H1 (cell line): ENCODE results near the gene CCDC7. TPM values are rescaled to one million over a fixed set of nuclear protein-coding genes. Genes with fewer than 3 reads are reported as not detected.
"Not testable (repeated sequence)": the region's sequence is repeated elsewhere in the genome, so short reads cannot be mapped to it uniquely, and the experiment has no call there.

Experiments used
- CTCF ChIA-PET: fragments of 300-600 bp; sonication (Branson Sonifier 250); formaldehyde crosslinking; loops from one replicate; lab custom pipeline; 2021; ENCODE audit not compliant: partially characterized antibody; lab: Charles Lee
- POLR2A ChIA-PET: fragments of 300-600 bp; sonication (Branson Sonifier 250); formaldehyde crosslinking; loops from one replicate; lab custom pipeline; 2021; ENCODE audit warnings: inconsistent platforms; ENCODE audit not compliant: partially characterized antibody; lab: Charles Lee
- DNase-seq, 2 experiments: peaks; one replicate each; pipeline versions ENCODE4 v3.0.0 to v3.0.0-alpha.2; 2010 to 2022; ENCODE audit warnings: low spot score in 2 of 2, low read depth in 1 of 2, mixed read lengths in 1 of 2
- FAIRE-seq: peaks from 2 replicates; lab custom pipeline; 2011; peaks lifted over from hg19 to GRCh38; lab: Jason Lieb, UNC
- H2AFZ ChIP-seq: 2 replicates; pipeline ENCODE4 v1.8.1; 2012; ENCODE audit warnings: low read length, inconsistent platforms
- H2AK5ac ChIP-seq: 2 replicates; pipeline ENCODE4 v1.6.1; 2013; ENCODE audit warnings: low read depth, low read length
- H2BK120ac ChIP-seq: replicated peaks from 2 replicates; pipeline ENCODE3; 2013; ENCODE audit warnings: low read depth, low read length, inconsistent platforms
- H2BK12ac ChIP-seq: 2 replicates; pipeline ENCODE4 v1.6.1; 2013; ENCODE audit warnings: low read depth, low read length
- H2BK15ac ChIP-seq: 2 replicates; pipeline ENCODE4 v1.6.1; 2013; ENCODE audit warnings: low read length
- H2BK20ac ChIP-seq: 2 replicates; pipeline ENCODE4 v1.6.1; 2013; ENCODE audit warnings: low read length
- H2BK5ac ChIP-seq: 2 replicates; pipeline ENCODE4 v1.6.1; 2013; ENCODE audit warnings: low read depth, low read length
- H3K14ac ChIP-seq: 2 replicates; pipeline ENCODE4 v1.6.1; 2013; ENCODE audit warnings: inconsistent platforms; ENCODE audit not compliant: insufficient read length
- H3K18ac ChIP-seq: 2 replicates; pipeline ENCODE4 v1.6.1; 2013; ENCODE audit warnings: low read length; ENCODE audit errors: extremely low read depth
- H3K23ac ChIP-seq: 2 replicates; pipeline ENCODE4 v1.6.1; 2013; ENCODE audit warnings: inconsistent platforms; ENCODE audit not compliant: insufficient read length
- H3K23me2 ChIP-seq: 2 replicates; pipeline ENCODE4 v1.6.1; 2013; ENCODE audit warnings: low read depth, low read length
- H3K27ac ChIP-seq: 2 replicates; pipeline ENCODE4 v1.6.1; 2011; ENCODE audit warnings: low read depth, low read length, inconsistent platforms
- H3K27me3 ChIP-seq, 4 experiments: replicated peaks in 1 of 4; 1 replicate in 1 of 4; 2 replicates in 3 of 4; pipeline versions ENCODE4 v1.6.1 to v1.8.1; 2011 to 2013; ENCODE audit warnings: low read length in 3 of 4, mild to moderate bottlenecking in 3 of 4, inconsistent platforms in 2 of 4, mixed read lengths in 2 of 4, moderate library complexity in 1 of 4; ENCODE audit not compliant: control insufficient read depth in 3 of 4, insufficient read depth in 3 of 4; ENCODE audit errors: extremely low read depth in 1 of 4
- H3K36me3 ChIP-seq, 4 experiments: 2 replicates each; pipeline versions ENCODE4 v1.6.1 to v1.8.1; 2011 to 2013; ENCODE audit warnings: mild to moderate bottlenecking in 4 of 4, low read length in 3 of 4, moderate library complexity in 2 of 4, control low read depth in 1 of 4, inconsistent platforms in 1 of 4; ENCODE audit not compliant: insufficient read depth in 4 of 4, control insufficient read depth in 2 of 4
- H3K4ac ChIP-seq: replicated peaks from 2 replicates; pipeline ENCODE3; 2013; ENCODE audit warnings: low read length, low read depth, mixed read lengths, inconsistent platforms; ENCODE audit not compliant: insufficient read length
- H3K4me1 ChIP-seq, 4 experiments: replicated peaks in 1 of 4; 1 replicate in 1 of 4; 2 replicates in 3 of 4; pipeline versions ENCODE4 v1.6.1 to v1.8.1; 2011 to 2013; ENCODE audit warnings: low read length in 3 of 4, inconsistent platforms in 2 of 4, mixed read lengths in 1 of 4; ENCODE audit not compliant: insufficient read depth in 4 of 4, control insufficient read depth in 3 of 4
- H3K4me2 ChIP-seq, 2 experiments: 2 replicates each; pipeline versions ENCODE4 v1.6.1 to v1.8.1; 2011 to 2013; ENCODE audit warnings: low read depth in 2 of 2, low read length in 2 of 2, control low read depth in 1 of 2, inconsistent platforms in 1 of 2, mild to moderate bottlenecking in 1 of 2; ENCODE audit not compliant: insufficient read depth in 1 of 2
- H3K4me3 ChIP-seq, 4 experiments: fragments of 200-600, 300-600 bp in 1 of 4; sonication (generic), shearing (Covaris generic), sonication (Bioruptor Twin) in 1 of 4; 2 replicates each; pipeline versions ENCODE4 v1.5.1 to v1.8.1; 2011 to 2016; ENCODE audit warnings: low read length in 4 of 4, low read depth in 3 of 4, control low read depth in 2 of 4, inconsistent platforms in 2 of 4, mild to moderate bottlenecking in 2 of 4, mixed read lengths in 1 of 4, moderate library complexity in 1 of 4; ENCODE audit not compliant: insufficient read depth in 2 of 4; ENCODE audit errors: extremely low read depth in 1 of 4
- H3K56ac ChIP-seq: replicated peaks from 2 replicates; pipeline ENCODE3; 2013; ENCODE audit warnings: low read depth, mild to moderate bottlenecking, mixed read lengths, low read length, inconsistent platforms; ENCODE audit not compliant: insufficient read length
- H3K79me1 ChIP-seq: 2 replicates; pipeline ENCODE4 v1.6.1; 2013; ENCODE audit warnings: low read depth, low read length, control low read depth
- H3K79me2 ChIP-seq, 2 experiments: 2 replicates each; pipeline versions ENCODE4 v1.6.1 to v1.8.1; 2012 to 2013; ENCODE audit warnings: low read length in 2 of 2, mild to moderate bottlenecking in 2 of 2, inconsistent platforms in 1 of 2; ENCODE audit not compliant: insufficient read depth in 2 of 2, control insufficient read depth in 1 of 2
- H3K9ac ChIP-seq, 4 experiments: replicated peaks in 1 of 4; 1 replicate in 1 of 4; 2 replicates in 3 of 4; pipeline versions ENCODE4 v1.6.1 to v1.8.1; 2011 to 2013; ENCODE audit warnings: low read depth in 3 of 4, low read length in 3 of 4, control low read depth in 2 of 4, mild to moderate bottlenecking in 2 of 4, moderate library complexity in 2 of 4, inconsistent platforms in 1 of 4; ENCODE audit errors: extremely low read depth in 1 of 4
- H3K9me3 ChIP-seq, 2 experiments: 2 replicates each; pipeline versions ENCODE4 v1.6.1 to v1.8.1; 2012 to 2013; ENCODE audit warnings: mild to moderate bottlenecking in 2 of 2, moderate library complexity in 2 of 2, control low read depth in 1 of 2, inconsistent platforms in 1 of 2, low read depth in 1 of 2, low read length in 1 of 2, mixed read lengths in 1 of 2; ENCODE audit not compliant: insufficient read depth in 2 of 2
- H4K20me1 ChIP-seq, 2 experiments: replicated peaks in 1 of 2; 2 replicates each; pipeline versions ENCODE3 to v1.8.1; 2011 to 2013; ENCODE audit warnings: inconsistent platforms in 2 of 2, low read length in 2 of 2, mild to moderate bottlenecking in 1 of 2; ENCODE audit not compliant: insufficient read depth in 2 of 2, control insufficient read depth in 1 of 2
- H4K5ac ChIP-seq: 2 replicates; pipeline ENCODE4 v1.6.1; 2013; ENCODE audit warnings: low read length, low read depth, mixed read lengths, inconsistent platforms; ENCODE audit not compliant: insufficient read length
- H4K8ac ChIP-seq: 2 replicates; pipeline ENCODE4 v1.8.0; 2013; ENCODE audit warnings: mild to moderate bottlenecking, moderate library complexity, low read length, inconsistent platforms; ENCODE audit not compliant: insufficient read depth; ENCODE audit errors: extremely low read depth
- H4K91ac ChIP-seq: replicated peaks from 2 replicates; pipeline ENCODE3; 2013; ENCODE audit warnings: low read length, mixed read lengths, inconsistent platforms; ENCODE audit not compliant: insufficient read length
- polyA plus RNA-seq, 7 experiments: library from polyadenylated mRNA; depleted of rRNA in 3 of 7; stranded (reverse) in 5 of 7; unstranded in 2 of 7; fragments of >200 nt in 5 of 7; fragments of 200-250 nt in 2 of 7; gene quantifications; 1 replicate in 5 of 7; 2 replicates in 1 of 7; 4 replicates in 1 of 7; pipeline versions ENCODE4 v1.2.1 to v1.2.3, GENCODE V29; 2011 to 2013; ENCODE audit warnings: missing spikeins in 2 of 7, mixed read lengths in 2 of 7
- total RNA-seq: library from RNA; stranded (reverse); fragmentation: NEBNext Ultra II Directional; extraction: Animal tissue kit (Norgen Biotek cat#: 25700); gene quantifications from 2 replicates; pipeline ENCODE4 v1.2.1, GENCODE V29; 2021

CCDC7 gene
- total and polyA plus RNA-seq, 2 of the 8 experiments (the other 6 are each of a cell fraction or from before 2014, with no cell fraction given), result 0.18 to 0.74 TPM

DNA sequence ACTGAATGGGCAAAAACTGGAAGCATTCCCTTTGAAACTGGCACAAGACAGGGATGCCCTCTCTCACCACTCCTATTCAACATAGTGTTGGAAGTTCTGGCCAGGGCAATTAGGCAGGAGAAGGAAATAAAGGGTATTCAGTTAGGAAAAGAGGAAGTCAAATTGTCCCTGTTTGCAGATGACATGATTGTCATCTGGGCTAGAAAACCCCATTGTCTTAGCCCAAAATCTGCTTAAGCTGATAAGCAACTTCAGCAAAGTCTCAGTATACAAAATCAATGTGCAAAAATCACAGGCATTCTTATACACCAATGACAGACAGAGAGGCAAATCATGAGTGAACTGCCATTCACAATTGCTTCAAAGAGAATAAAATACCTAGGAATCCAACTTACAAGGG lies 116.8 kb downstream of the CCDC7 start:
- H2AFZ ChIP-seq, H4K8ac ChIP-seq, H2BK120ac ChIP-seq, H2BK12ac ChIP-seq, POLR2A ChIA-PET, H2BK5ac ChIP-seq, H3K9ac ChIP-seq, FAIRE-seq, H3K4me1 ChIP-seq, H3K36me3 ChIP-seq, H2BK20ac ChIP-seq, DNase-seq, H2AK5ac ChIP-seq, H3K56ac ChIP-seq, CTCF ChIA-PET, H3K23ac ChIP-seq, H3K27ac ChIP-seq, H4K20me1 ChIP-seq, H3K79me1 ChIP-seq, H4K91ac ChIP-seq, H3K4me2 ChIP-seq, H3K14ac ChIP-seq, H3K4ac ChIP-seq, H3K79me2 ChIP-seq, H3K27me3 ChIP-seq, H3K4me3 ChIP-seq, H4K5ac ChIP-seq, H3K23me2 ChIP-seq, H2BK15ac ChIP-seq, H3K18ac ChIP-seq: not testable (repeated sequence)
- peaks cover 4 to 14% of the 10 kb centered on the region in 2 experiments; a peak in 2 of 4 replicates for H3K9me3 ChIP-seq
